GM21360 (cell line): ENCODE results near the gene IGF2R.
"Not testable (repeated sequence)": the region's sequence is repeated elsewhere in the genome, so short reads cannot be mapped to it uniquely, and the experiment has no call there.

ENCODE experiments used
- ATAC-seq: cut with Tn5 transposase; IDR thresholded peaks from one replicate; pipeline ENCODE4 v1.9.1; 2021; ENCODE audit warnings: mild to moderate bottlenecking, moderate library complexity; ENCODE audit not compliant: unreplicated experiment

Gene IGF2R

GRCh38 chr6:159951772-159952171 lies 17.1 kb upstream of the IGF2R start:
- no peak for ATAC-seq

GRCh38 chr6:159952289-159953005 lies 16.4 kb upstream of the IGF2R start:
- ATAC-seq, result no peak

- ATAC-seq, result no peak
Observed at GRCh38 chr6:159953091-159953601, 15.7 kb upstream of the IGF2R start.

DNA sequence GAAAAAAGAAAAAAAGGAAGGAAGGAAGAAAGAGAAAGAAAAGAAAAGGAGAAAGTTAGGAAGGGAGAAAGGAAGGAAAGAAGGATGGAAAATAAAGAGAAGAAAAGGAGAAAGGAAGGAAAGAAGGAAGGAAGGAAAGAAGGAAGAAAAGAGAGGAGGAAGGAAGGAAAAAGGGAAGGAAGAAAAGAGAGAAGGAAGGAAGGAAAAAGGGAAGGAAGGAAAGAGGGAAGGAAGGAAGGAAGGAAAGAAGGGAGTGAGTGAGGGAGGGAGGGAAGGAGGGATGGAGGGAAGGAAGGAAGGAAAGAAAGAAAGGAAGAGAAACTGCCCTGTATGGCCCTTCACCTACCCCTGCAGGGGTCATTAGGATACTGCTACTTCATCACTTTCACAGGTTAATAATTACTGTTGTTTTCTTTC lies 12.9 kb upstream of the IGF2R start:
- no peak for ATAC-seq

GRCh38 chr6:159957071-159957673 lies 11.7 kb upstream of the IGF2R start:
- no peak for ATAC-seq

GRCh38 chr6:159959165-159959975 lies 9.5 kb upstream of the IGF2R start:
- peak; percentile 86 for ATAC-seq

GRCh38 chr6:159959976-159960384 lies 8.9 kb upstream of the IGF2R start:
- ATAC-seq, result no peak

- no peak for ATAC-seq
Observed at GRCh38 chr6:159960485-159960884, 8.4 kb upstream of the IGF2R start.

GRCh38 chr6:159961528-159961927 lies 7.4 kb upstream of the IGF2R start:
- no peak for ATAC-seq

DNA sequence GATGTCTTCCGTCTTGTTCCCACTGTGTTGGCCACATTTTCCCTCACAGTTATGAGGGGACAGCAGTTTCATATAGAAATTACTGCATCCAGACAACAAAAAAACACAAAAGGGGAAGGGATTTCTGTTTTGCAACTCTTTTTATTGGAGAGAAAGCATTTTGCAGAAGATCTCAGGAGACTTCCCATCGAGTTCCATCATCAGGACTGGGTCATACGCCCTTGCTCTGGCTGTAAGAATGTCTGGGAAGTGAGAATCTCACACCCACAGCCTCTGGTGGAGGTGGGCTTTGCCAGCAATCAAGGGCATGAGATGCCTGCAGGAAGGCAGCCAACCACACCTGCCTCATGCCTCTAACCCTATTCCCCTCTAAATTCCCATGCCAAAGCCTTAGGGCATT lies 5.8 kb upstream of the IGF2R start:
- ATAC-seq, result no peak

GRCh38 chr6:159964046-159964445 lies 4.8 kb upstream of the IGF2R start:
- no peak for ATAC-seq

GRCh38 chr6:159966339-159966738 lies 2.5 kb upstream of the IGF2R start:
- ATAC-seq, result no peak

- no peak for ATAC-seq
Observed at GRCh38 chr6:159966981-159967380, 1.9 kb upstream of the IGF2R start.

DNA sequence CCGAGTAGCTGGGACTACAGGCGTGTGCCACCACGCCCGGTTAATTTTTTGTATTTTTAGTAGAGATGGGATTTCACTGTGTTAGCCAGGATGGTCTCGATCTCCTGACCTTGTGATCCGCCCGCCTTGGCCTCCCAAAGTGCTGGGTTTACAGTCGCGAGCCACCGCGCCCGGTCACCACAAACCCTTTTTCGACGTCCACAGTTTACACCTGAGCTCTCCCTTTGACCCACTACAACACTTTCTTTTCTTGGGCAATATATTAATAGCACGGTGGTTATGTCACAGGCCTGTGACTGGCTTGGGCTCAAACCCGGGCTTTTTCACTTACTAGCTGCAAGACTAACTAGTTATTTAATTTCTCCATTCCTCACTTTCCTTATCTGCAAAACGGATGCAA lies 1.3 kb upstream of the IGF2R start:
- ATAC-seq, result not testable (repeated sequence)

DNA sequence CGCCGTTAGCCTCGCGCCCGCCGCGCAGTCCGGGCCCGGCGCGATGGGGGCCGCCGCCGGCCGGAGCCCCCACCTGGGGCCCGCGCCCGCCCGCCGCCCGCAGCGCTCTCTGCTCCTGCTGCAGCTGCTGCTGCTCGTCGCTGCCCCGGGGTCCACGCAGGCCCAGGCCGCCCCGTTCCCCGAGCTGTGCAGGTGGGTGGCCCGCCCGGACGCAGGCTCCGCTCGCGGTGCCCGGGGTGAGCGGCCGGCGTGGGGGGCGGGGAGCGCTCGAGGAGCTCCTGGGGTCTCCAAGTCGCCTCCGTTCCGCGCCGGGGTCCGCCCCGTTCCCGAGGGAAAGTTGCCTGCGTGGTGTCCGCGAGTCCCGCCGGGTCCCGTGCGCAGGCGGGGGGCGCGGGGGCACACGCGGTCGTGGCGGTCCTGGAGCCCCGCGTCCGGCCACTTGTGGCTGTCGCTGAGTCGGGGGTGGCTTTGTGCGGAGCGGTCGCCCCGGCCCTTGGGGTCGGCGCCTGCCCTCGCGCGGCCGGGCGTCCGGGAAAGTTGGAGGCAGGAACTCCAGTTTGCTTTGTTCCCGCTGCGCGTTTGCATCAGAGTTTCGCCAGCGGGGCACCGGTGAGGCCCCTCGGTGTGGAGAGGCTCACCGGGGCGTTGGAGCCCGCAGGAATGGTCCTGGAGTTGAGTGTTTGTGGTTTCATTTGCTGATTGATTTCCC lies 476 bp downstream of the IGF2R start:
- peak; percentile 29 for ATAC-seq

DNA sequence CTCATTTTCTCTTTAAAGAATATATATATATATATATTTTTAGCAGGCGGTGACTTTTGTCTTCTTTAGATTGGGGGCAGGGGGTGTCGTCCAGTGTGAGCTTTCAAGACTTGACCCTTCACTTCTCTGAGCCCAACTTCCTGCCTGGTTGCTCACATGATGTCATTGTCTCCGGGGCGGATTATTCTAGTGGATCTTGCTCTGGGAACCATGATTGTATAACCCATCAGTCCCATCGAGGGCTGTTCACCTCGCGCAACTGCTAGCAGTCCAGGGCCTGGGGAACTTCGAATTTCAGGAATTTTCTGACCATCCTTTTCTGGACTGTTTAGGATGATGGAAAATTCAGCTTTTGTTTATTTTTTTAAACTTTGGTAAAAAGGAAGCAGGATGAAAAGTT lies 1.0 kb downstream of the IGF2R start:
- ATAC-seq, result peak; percentile 22

- ATAC-seq, result no peak
Observed at GRCh38 chr6:159970659-159971063, 1.8 kb downstream of the IGF2R start.

- no peak for ATAC-seq
Observed at GRCh38 chr6:159971341-159972178, 2.7 kb downstream of the IGF2R start.

- no peak for ATAC-seq
Observed at GRCh38 chr6:159972506-159973268, 3.8 kb downstream of the IGF2R start.
